ENCODE results near the gene NAB2. TPM values are rescaled to one million over a fixed set of nuclear protein-coding genes. Genes with fewer than 3 reads are reported as not detected.

The NAB2 gene
- total and polyA plus RNA-seq, 2 of the 8 experiments (the other 6 are each of a cell fraction or from before 2014, with no cell fraction given) = 20.9 to 23.5 TPM

- no peak overlapping the region for H3K14ac ChIP-seq (ENCODE audit: insufficient read length)
- peak; percentile 79 for FAIRE-seq
- H4K5ac ChIP-seq (ENCODE audit: insufficient read length, low read depth, low read length) = no peak overlapping the region
- WGBS, 2 experiments (ENCODE audit: extremely low coverage in 1 of 2, insufficient coverage in 1 of 2, insufficient read length in 1 of 2, insufficient replicate concordance in 2 of 2, low coverage in 1 of 2, low lambda C conversion rate in 2 of 2, missing lambda C conversion rate in 1 of 2) = 48% methylated on average over 3 of the region's 3 CpGs; no CpG with 5 or more reads in 1 of the 2 experiments
- no peaks in the 10 kb centered on the region for H3K9me3 ChIP-seq (ENCODE audit: insufficient read depth in 2 of 2, low read depth in 1 of 2, low read length in 1 of 2)
- no peak overlapping the region for H4K8ac ChIP-seq (ENCODE audit: extremely low read depth, insufficient read depth, low read length)
- H2BK120ac ChIP-seq (replicated peaks; ENCODE audit: low read depth, low read length) = no peak overlapping the region
- H2AFZ ChIP-seq (ENCODE audit: low read length) = no peak overlapping the region
- no peak overlapping the region for H3K4me3 ChIP-seq (ENCODE audit: extremely low read depth in 1 of 4, insufficient read depth in 2 of 4, low read depth in 3 of 4, low read length in 4 of 4)
- no peak overlapping the region for H4K91ac ChIP-seq (replicated peaks; ENCODE audit: insufficient read length, low read length)
- DNase-seq (ENCODE audit: low read depth in 1 of 2, low spot score in 2 of 2) = no peak
- H2BK15ac ChIP-seq (ENCODE audit: low read length) = no peak overlapping the region
- H2BK12ac ChIP-seq (ENCODE audit: low read depth, low read length) = no peak overlapping the region
- H4K20me1 ChIP-seq (replicated peaks in 1 of 2; ENCODE audit: control insufficient read depth in 1 of 2, insufficient read depth in 2 of 2, low read length in 2 of 2) = no peaks in the 10 kb centered on the region
- TF ChIP-seq MAX (IDR thresholded peaks at IDR 0.05) (no peak), PHF8 (conservative IDR thresholded peaks at IDR 0.05; ENCODE audit: low read depth, low read length) (no peak), RAD21 (IDR thresholded peaks at IDR 0.05 in 1 of 2, conservative IDR thresholded peaks at IDR 0.05 in 1 of 2; ENCODE audit: low read depth in 2 of 2, low read length in 2 of 2) (peak; percentile 95 to 97), CTCF (IDR thresholded peaks at IDR 0.05; ENCODE audit: control extremely low read depth in 1 of 3, insufficient read depth in 1 of 3, low read depth in 1 of 3, low read length in 3 of 3) (peak in 2 of 3 experiments; percentile 90 to 94; a peak in 3 of 4 replicates)
- no peaks in the 10 kb centered on the region for H3K27me3 ChIP-seq (replicated peaks in 1 of 4; ENCODE audit: control insufficient read depth in 3 of 4, extremely low read depth in 1 of 4, insufficient read depth in 3 of 4, low read length in 3 of 4)
- H3K4ac ChIP-seq (replicated peaks; ENCODE audit: insufficient read length, low read depth, low read length) = no peak overlapping the region
- no peak overlapping the region for H3K27ac ChIP-seq (ENCODE audit: low read depth, low read length)
- H3K23me2 ChIP-seq (ENCODE audit: low read depth, low read length) = no peaks in the 10 kb centered on the region; the same call in 1 of the 2 replicates
- peaks cover 11 to 56% (median 44%) of the 10 kb centered on the region in 4 experiments for H3K36me3 ChIP-seq (ENCODE audit: control insufficient read depth in 2 of 4, insufficient read depth in 4 of 4, low read length in 3 of 4)
- H3K9ac ChIP-seq (replicated peaks in 1 of 4; ENCODE audit: extremely low read depth in 1 of 4, low read depth in 3 of 4, low read length in 3 of 4) = no peak overlapping the region
- H2BK20ac ChIP-seq (ENCODE audit: low read length) = no peak overlapping the region
- no peaks in the 10 kb centered on the region for H3K4me1 ChIP-seq (replicated peaks in 1 of 4; ENCODE audit: control insufficient read depth in 3 of 4, insufficient read depth in 4 of 4, low read length in 3 of 4)
- CTCF ChIA-PET (ENCODE audit: partially characterized antibody) = interaction anchor here (0.6 to 7.7 kb wide), 35 partner anchors 8 to 359 kb away, joined by 3 to 225 read pairs (median 5); partner anchors contain the start of genes MYO1A, NAB2, NEMP1 and STAT6
- no peaks in the 10 kb centered on the region for H3K79me1 ChIP-seq (ENCODE audit: low read depth, low read length)
- no peak overlapping the region for H3K4me2 ChIP-seq (ENCODE audit: insufficient read depth in 1 of 2, low read depth in 2 of 2, low read length in 2 of 2)
- H3K18ac ChIP-seq (ENCODE audit: extremely low read depth, low read length) = no peak overlapping the region
- H2AK5ac ChIP-seq (ENCODE audit: low read depth, low read length) = no peak overlapping the region
- no peak overlapping the region for H3K56ac ChIP-seq (replicated peaks; ENCODE audit: insufficient read length, low read depth, low read length)
- no peak overlapping the region for H3K23ac ChIP-seq (ENCODE audit: insufficient read length)
- POLR2A ChIA-PET (ENCODE audit: partially characterized antibody) = interaction anchor here (0.8 to 4.3 kb wide), 12 partner anchors 10 to 64 kb away, joined by 3 to 43 read pairs (median 4); partner anchors contain the start of genes MYO1A, NAB2, NEMP1 and STAT6
- no peaks in the 10 kb centered on the region; a peak in 1 of 4 replicates for H3K79me2 ChIP-seq (ENCODE audit: control insufficient read depth in 1 of 2, insufficient read depth in 2 of 2, low read length in 2 of 2)
- no peak overlapping the region for H2BK5ac ChIP-seq (ENCODE audit: low read depth, low read length)
These were observed 19.4 kb upstream of the NAB2 start for GRCh38 chr12:57069523-57069922.
